LNCaP clone FGC (cell line): ENCODE data around the gene OLFM1.

Experiments
- DNase-seq: peaks from one replicate; pipeline ENCODE4 v3.0.0-alpha.2; 2011; ENCODE audit warnings: low read depth
- H3K4me3 ChIP-seq: 2 replicates; pipeline ENCODE4 v1.5.1; 2011; ENCODE audit warnings: mild to moderate bottlenecking, low read depth, low read length, control low read depth
- TF ChIP-seq, protein P1 (sequence below): IDR thresholded peaks from 2 replicates; pipeline ENCODE4 v1.5.1; 2012; ENCODE audit warnings: mild to moderate bottlenecking; ENCODE audit not compliant: control insufficient read depth, insufficient read depth; ENCODE audit errors: extremely low read depth

OLFM1 gene

DNA sequence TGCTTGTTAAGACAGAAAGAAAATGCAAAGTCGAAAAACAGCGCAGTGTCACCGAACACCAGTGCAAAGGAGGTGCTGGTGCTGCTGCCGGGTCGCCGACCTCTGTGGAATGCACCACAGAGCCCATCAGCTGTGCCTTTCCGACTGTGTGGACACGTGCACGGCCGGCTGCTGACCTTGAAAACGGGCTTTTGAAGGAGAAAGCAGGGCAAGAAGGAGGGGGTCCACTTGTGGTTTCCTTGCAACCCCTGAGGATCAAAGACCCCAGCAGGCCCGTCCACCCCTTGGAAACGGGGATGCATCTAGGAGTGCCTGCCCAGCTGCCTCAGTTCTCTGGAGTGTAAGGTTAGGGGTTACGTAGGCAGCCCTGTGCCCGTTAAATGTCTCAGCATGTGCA is 6.2 kb upstream of the OLFM1 start:
- TF ChIP-seq, protein P1, sequence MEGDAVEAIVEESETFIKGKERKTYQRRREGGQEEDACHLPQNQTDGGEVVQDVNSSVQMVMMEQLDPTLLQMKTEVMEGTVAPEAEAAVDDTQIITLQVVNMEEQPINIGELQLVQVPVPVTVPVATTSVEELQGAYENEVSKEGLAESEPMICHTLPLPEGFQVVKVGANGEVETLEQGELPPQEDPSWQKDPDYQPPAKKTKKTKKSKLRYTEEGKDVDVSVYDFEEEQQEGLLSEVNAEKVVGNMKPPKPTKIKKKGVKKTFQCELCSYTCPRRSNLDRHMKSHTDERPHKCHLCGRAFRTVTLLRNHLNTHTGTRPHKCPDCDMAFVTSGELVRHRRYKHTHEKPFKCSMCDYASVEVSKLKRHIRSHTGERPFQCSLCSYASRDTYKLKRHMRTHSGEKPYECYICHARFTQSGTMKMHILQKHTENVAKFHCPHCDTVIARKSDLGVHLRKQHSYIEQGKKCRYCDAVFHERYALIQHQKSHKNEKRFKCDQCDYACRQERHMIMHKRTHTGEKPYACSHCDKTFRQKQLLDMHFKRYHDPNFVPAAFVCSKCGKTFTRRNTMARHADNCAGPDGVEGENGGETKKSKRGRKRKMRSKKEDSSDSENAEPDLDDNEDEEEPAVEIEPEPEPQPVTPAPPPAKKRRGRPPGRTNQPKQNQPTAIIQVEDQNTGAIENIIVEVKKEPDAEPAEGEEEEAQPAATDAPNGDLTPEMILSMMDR, result no peak
- DNase-seq, result no peak
- H3K4me3 ChIP-seq, result no peak overlapping the region

DNA sequence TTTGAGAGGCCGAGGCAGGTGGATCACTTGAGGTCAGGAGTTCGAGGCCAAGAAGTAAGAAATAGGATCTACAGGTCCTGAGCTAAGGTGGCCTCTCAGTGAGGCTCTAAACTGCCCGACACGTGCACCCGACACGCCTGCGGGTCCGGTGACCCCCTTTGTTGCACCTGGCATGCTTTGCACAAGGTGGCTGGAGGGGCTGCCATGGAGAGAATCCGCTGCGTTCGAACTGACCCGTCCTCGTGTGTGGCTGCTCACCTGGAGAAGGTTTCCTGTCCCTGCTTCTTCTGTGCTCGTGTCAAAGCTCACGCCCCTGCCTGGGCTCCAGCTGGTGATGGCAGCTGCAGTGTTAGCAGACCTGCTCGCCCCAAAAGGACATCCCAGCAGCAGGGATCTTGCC is 5.7 kb upstream of the OLFM1 start:
- TF ChIP-seq, protein P1, result no peak
- no peak for DNase-seq
- no peak overlapping the region for H3K4me3 ChIP-seq

DNA sequence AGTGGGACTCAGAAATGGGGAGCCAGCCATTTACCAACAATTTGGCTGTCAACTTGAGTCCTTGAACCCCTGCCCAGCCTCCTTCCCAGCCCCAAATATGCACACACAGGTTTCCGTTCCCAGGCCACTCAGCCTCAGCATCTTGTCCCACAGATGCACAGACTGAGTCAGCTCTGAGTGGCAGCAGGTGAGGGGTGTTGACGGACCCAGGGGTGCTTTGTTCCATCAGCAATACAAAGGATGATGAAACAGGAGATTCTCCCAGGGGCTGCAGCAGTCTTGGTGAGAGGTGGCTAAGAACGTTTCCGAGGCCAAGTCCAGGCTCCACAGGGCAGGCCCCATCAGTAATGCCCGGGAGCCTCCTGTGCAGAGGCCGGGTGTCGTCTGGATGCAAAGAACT is 4.9 kb upstream of the OLFM1 start:
- no peak for DNase-seq
- no peak overlapping the region for H3K4me3 ChIP-seq
- TF ChIP-seq, protein P1, result no peak

DNA sequence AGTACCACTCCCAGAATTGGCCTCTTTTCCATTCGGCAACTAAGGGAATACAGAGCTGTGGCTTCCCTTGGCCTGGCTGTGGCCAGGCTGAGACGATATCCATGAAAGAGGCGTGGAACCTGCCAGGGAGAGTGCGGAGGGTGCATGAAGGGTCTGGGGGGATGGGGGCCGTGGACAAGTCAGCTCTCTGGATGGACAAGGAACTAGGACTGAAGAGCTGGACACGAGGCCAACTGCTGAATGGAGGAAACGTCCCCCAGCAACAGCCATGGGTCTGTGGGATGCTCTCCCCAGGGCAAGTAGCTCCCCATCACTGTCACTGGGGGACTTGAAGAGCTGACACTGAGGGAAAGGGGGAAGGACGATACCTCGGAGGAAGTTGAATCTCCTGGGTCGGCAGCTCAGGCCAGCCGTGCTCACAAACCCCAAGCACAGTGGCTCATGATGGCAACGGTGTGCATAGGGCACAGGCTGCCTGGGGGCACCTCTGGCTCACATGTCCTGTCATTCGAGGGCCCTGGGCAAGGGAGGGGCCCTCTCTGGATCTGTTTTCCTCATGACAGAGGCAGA is 4.1 kb upstream of the OLFM1 start:
- TF ChIP-seq, protein P1, result no peak
- no peak for DNase-seq
- no peak overlapping the region for H3K4me3 ChIP-seq

DNA sequence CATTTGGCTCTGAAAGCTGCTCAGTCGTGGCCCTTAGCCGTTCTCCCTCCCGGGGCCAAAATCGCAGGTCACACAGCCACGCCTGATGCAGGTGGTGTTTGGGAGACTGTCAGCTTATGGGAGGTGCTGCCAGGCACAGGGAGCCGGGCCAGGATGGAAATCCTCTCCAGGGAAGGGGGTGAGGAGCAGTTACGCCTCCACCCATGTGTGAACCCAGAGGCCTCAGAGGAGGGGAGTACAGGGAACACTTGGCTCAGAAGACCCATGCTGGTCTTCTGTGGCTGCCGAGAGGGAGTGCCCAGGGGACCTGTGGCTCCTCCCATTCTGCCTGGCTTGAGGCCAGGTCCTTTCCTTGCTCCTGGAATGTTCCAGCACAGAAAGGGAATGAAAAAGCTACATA is 3.6 kb upstream of the OLFM1 start:
- no peak overlapping the region for H3K4me3 ChIP-seq
- TF ChIP-seq, protein P1, result no peak
- DNase-seq, result no peak

DNA sequence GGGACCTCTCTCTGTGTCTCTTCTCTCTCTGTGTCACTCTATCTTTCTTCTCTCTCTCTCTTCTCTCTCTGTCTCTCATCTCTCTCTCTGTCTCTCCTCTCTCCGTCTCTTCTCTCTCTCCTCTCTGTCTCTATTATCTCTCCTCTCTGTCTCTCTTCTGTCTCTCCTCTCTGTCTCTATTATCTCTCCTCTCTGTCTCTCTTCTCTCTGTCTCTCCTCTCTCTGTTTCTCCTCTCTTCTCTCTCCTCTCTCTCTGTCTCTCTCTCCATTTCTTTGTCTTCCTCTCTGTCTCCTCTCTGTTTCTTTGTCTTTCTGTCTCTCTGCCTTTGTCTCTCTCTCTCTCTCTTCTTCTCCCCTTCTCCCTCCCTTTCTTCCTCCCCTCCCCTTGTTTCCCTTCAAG is 3.2 kb upstream of the OLFM1 start:
- TF ChIP-seq, protein P1, result no peak
- no peak overlapping the region for H3K4me3 ChIP-seq
- no peak for DNase-seq
